HCT116 (cell line): ENCODE measurements around the gene TMEM161B. TPM values are rescaled to one million over a fixed set of nuclear protein-coding genes. Genes with fewer than 3 reads are reported as not detected.

Experiments used
- ATAC-seq: fragments of 200-7000 bp; cut with Tn5 transposase; 2 replicates; pipeline ENCODE4 v1.9.1; 2020; ENCODE audit warnings: mild to moderate bottlenecking, moderate library complexity
- BruUV-seq: library from RNA; stranded (reverse); fragments of 400-500 nt; replicated peaks from 2 replicates; lab custom pipeline; 2021; lab: Mats Ljungman, UMichigan
- CTCF ChIA-PET: fragments of 300-600 bp; sonication (Branson Sonifier 250); formaldehyde crosslinking; loops from one replicate; lab custom pipeline; 2021; ENCODE audit warnings: antibody characterized with exemption; lab: Charles Lee
- POLR2A ChIA-PET: fragments of 300-600, 350-600 bp; sonication (Branson Sonifier 250); formaldehyde crosslinking; loops from one replicate; lab custom pipeline; 2021; ENCODE audit warnings: antibody characterized with exemption; lab: Charles Lee
- RAD21 ChIA-PET, 2 experiments: fragments of 300-600 bp; sonication (Branson Sonifier 250); formaldehyde crosslinking; loops; one replicate each; lab custom pipeline; 2023; ENCODE audit warnings: low total read pairs in 2 of 2; ENCODE audit not compliant: uncharacterized antibody in 2 of 2, unreplicated experiment in 2 of 2, low non-redundant PET in 1 of 2; lab: Charles Lee
- DNase-seq: peaks from one replicate; pipeline ENCODE4 v3.0.0-alpha.2; 2010; ENCODE audit warnings: low read depth, low spot score
- H2AFZ ChIP-seq: fragments of 200-600 bp; shearing (Covaris generic), sonication (generic); 2 replicates; pipeline ENCODE4 v1.6.1; 2017; ENCODE audit warnings: low read depth, mixed run types, mixed read lengths, antibody characterized with exemption, low read length; ENCODE audit not compliant: poor library complexity, severe bottlenecking
- H3K27ac ChIP-seq: 2 replicates; pipeline ENCODE4 v1.5.1; 2012; ENCODE audit warnings: low read depth, low read length
- H3K27me3 ChIP-seq: fragments of 200-600 bp; sonication (generic); 2 replicates; pipeline ENCODE4 v1.6.1; 2016; ENCODE audit warnings: mixed run types, low read length, mixed read lengths; ENCODE audit not compliant: insufficient read depth
- H3K36me3 ChIP-seq, 2 experiments: fragments of 200-500 bp in 1 of 2; fragments of 200-600 bp in 1 of 2; sonication (Bioruptor generic) in 1 of 2; sonication (generic) in 1 of 2; 2 replicates each; pipeline versions ENCODE4 v1.5.1 to v1.6.1; 2014 to 2016; ENCODE audit warnings: low read length in 2 of 2, inconsistent platforms in 1 of 2, mixed read lengths in 1 of 2, mixed run types in 1 of 2; ENCODE audit not compliant: insufficient read depth in 2 of 2, control insufficient read depth in 1 of 2
- H3K4me1 ChIP-seq, 2 experiments: fragments of 200-600 bp in 1 of 2; sonication (generic) in 1 of 2; 2 replicates each; pipeline versions ENCODE4 v1.5.1 to v1.6.1; 2012 to 2017; ENCODE audit warnings: low read length in 2 of 2, inconsistent platforms in 1 of 2, mild to moderate bottlenecking in 1 of 2, mixed read lengths in 1 of 2, mixed run types in 1 of 2, moderate library complexity in 1 of 2; ENCODE audit not compliant: insufficient read depth in 2 of 2, control insufficient read depth in 1 of 2
- H3K4me2 ChIP-seq: fragments of 200-600 bp; sonication (generic); 2 replicates; pipeline ENCODE4 v1.6.1; 2017; ENCODE audit warnings: mixed run types, low read length, mixed read lengths
- H3K4me3 ChIP-seq, 2 experiments: fragments of 200-600 bp in 1 of 2; sonication (generic) in 1 of 2; replicated peaks in 1 of 2; 2 replicates each; pipeline ENCODE4 v1.5.1; 2011 to 2016; ENCODE audit warnings: low read length in 2 of 2, control low read depth in 1 of 2, low read depth in 1 of 2, mild to moderate bottlenecking in 1 of 2, mixed read lengths in 1 of 2, mixed run types in 1 of 2
- H3K79me2 ChIP-seq: fragments of 200-600 bp; sonication (generic); 2 replicates; pipeline ENCODE4 v1.6.1; 2017; ENCODE audit warnings: mild to moderate bottlenecking, mixed run types, low read length, moderate library complexity, mixed read lengths; ENCODE audit not compliant: insufficient read depth
- H3K9ac ChIP-seq: fragments of 200-600 bp; sonication (generic); 2 replicates; pipeline ENCODE4 v1.6.1; 2016; ENCODE audit warnings: low read length, mixed read lengths
- H3K9me2 ChIP-seq: fragments of 200-600 bp; sonication (generic), shearing (Covaris generic); 2 replicates; pipeline ENCODE4 v1.6.1; 2017; ENCODE audit warnings: mixed run types, mild to moderate bottlenecking, moderate library complexity; ENCODE audit not compliant: insufficient read depth
- H3K9me3 ChIP-seq, 2 experiments: fragments of 200-500 bp in 1 of 2; fragments of 200-600 bp in 1 of 2; sonication (Bioruptor generic) in 1 of 2; sonication (generic) in 1 of 2; 2 replicates each; pipeline ENCODE4 v1.6.1; 2014 to 2017; ENCODE audit warnings: low read length in 2 of 2, mixed read lengths in 2 of 2, inconsistent platforms in 1 of 2, low read depth in 1 of 2, mild to moderate bottlenecking in 1 of 2, mixed run types in 1 of 2, moderate library complexity in 1 of 2; ENCODE audit not compliant: control insufficient read depth in 1 of 2, insufficient read depth in 1 of 2
- H4K20me1 ChIP-seq: fragments of 200-600 bp; sonication (generic), shearing (Covaris generic); 2 replicates; pipeline ENCODE4 v1.6.1; 2017; ENCODE audit warnings: mixed run types, mild to moderate bottlenecking, moderate library complexity; ENCODE audit not compliant: insufficient read depth
- CEBPB ChIP-seq: IDR thresholded peaks from 2 replicates; pipeline ENCODE4 v1.6.1; 2012; ENCODE audit warnings: low read depth
- EGR1 ChIP-seq: IDR thresholded peaks from 2 replicates; pipeline ENCODE4 v1.6.1; 2012; ENCODE audit warnings: low read depth
- ELF1 ChIP-seq: IDR thresholded peaks from 2 replicates; pipeline ENCODE4 v1.6.1; 2012; ENCODE audit warnings: low read depth, borderline replicate concordance
- EZH2phosphoT487 ChIP-seq: fragments of 200-600 bp; IDR thresholded peaks from 2 replicates; pipeline ENCODE4 v1.6.1; 2018; ENCODE audit warnings: antibody characterized with exemption, borderline replicate concordance
- FOSL1 ChIP-seq: IDR thresholded peaks from 2 replicates; pipeline ENCODE4 v1.6.1; 2012; ENCODE audit warnings: low read depth
- POLR2A ChIP-seq: IDR thresholded peaks from 2 replicates; pipeline ENCODE4 v1.7.0; 2011; ENCODE audit warnings: borderline replicate concordance; ENCODE audit not compliant: insufficient read depth, insufficient read length; ENCODE audit errors: extremely low read depth
- POLR2AphosphoS5 ChIP-seq: IDR thresholded peaks from 2 replicates; pipeline ENCODE4 v1.6.1; 2011; ENCODE audit warnings: mild to moderate bottlenecking, low read depth, low read length, moderate library complexity
- RAD21 ChIP-seq: IDR thresholded peaks from 2 replicates; pipeline ENCODE4 v1.6.1; 2012; ENCODE audit warnings: low read depth, mild to moderate bottlenecking
- SP1 ChIP-seq: IDR thresholded peaks from 2 replicates; pipeline ENCODE4 v1.6.1; 2012; ENCODE audit warnings: low read depth
- SRF ChIP-seq: IDR thresholded peaks from 2 replicates; pipeline ENCODE4 v1.6.1; 2012; ENCODE audit warnings: low read depth
- TCF7L2 ChIP-seq: IDR thresholded peaks from 2 replicates; pipeline ENCODE4 v1.7.0; 2011; ENCODE audit warnings: borderline replicate concordance, inconsistent platforms; ENCODE audit not compliant: insufficient read depth, insufficient read length; ENCODE audit errors: extremely low read depth
- YY1 ChIP-seq: IDR thresholded peaks from 2 replicates; pipeline ENCODE4 v1.6.1; 2011; ENCODE audit warnings: low read length, low read depth, moderate library complexity, mild to moderate bottlenecking; ENCODE audit not compliant: insufficient replicate concordance; ENCODE audit errors: extremely low read depth
- ZFX ChIP-seq: fragments of 450-650 bp; IDR thresholded peaks from 2 replicates; pipeline ENCODE4 v1.6.1; 2017
- ZNF274 ChIP-seq: fragments of 200-500 bp; sonication (Bioruptor generic); IDR thresholded peaks from 2 replicates; pipeline ENCODE4 v1.6.1; 2014; ENCODE audit warnings: mild to moderate bottlenecking, low read depth, low read length, inconsistent platforms
- intact Hi-C: fragments of 100-400 bp; cut with micrococcal nuclease; formaldehyde crosslinking; loops from 2 replicates; pipeline ENCODE4 v1.10.0; 2022
- total RNA-seq: library from RNA; stranded (reverse); gene quantifications from one replicate; pipeline ENCODE4 v1.2.1, GENCODE V29; 2021; ENCODE audit not compliant: unreplicated experiment
- TF ChIP-seq, protein P1 (sequence below): IDR thresholded peaks from 2 replicates; pipeline ENCODE4 v1.6.1; 2012
- TF ChIP-seq, protein P2 (sequence below), 3 experiments: fragments of 200-600 bp in 1 of 3; sonication (generic) in 1 of 3; IDR thresholded peaks in 2 of 3; conservative IDR thresholded peaks in 1 of 3; 2 replicates each; pipeline ENCODE4 v1.5.1; 2012 to 2017; ENCODE audit warnings: low read depth in 2 of 3, low read length in 2 of 3, antibody characterized with exemption in 1 of 3, borderline replicate concordance in 1 of 3, control low read depth in 1 of 3, mild to moderate bottlenecking in 1 of 3, mixed read lengths in 1 of 3, mixed run types in 1 of 3, moderate library complexity in 1 of 3; ENCODE audit not compliant: insufficient read depth in 1 of 3
- TF ChIP-seq, protein P3 (sequence below): IDR thresholded peaks from 2 replicates; pipeline ENCODE4 v1.6.1; 2012; ENCODE audit warnings: low read depth

TMEM161B gene
- total RNA-seq, 1 experiment from 2014 or later, result 22.1 TPM

GRCh38 chr5:88238732-88239131 is 29.9 kb downstream of the TMEM161B start:
- ChIA-PET RAD21 (no interaction called here), POLR2A (no interaction called here), CTCF (no interaction called here)
- no peak for DNase-seq
- Histone ChIP-seq H2AFZ (no peak overlapping the region), H3K4me3 (no peak overlapping the region), H3K27me3 (no peaks in the 10 kb centered on the region), H4K20me1 (no peaks in the 10 kb centered on the region), H3K9me3 (no peaks in the 10 kb centered on the region), H3K4me2 (no peak overlapping the region), H3K9me2 (no peaks in the 10 kb centered on the region), H3K9ac (no peak overlapping the region), H3K27ac (no peak overlapping the region), H3K36me3 (peaks cover 0 to 2% of the 10 kb centered on the region in 2 experiments; a peak in 2 of 4 replicates), H3K79me2 (peaks cover 60% of the 10 kb centered on the region), H3K4me1 (no peaks in the 10 kb centered on the region)
- intact Hi-C loops, result no loop called here
- no TSS peak for BruUV-seq
- TF ChIP-seq POLR2AphosphoS5 (no peak), YY1 (no peak), ZNF274 (no peak), TCF7L2 (no peak), SRF (no peak), CEBPB (no peak), RAD21 (no peak), EZH2phosphoT487 (no peak), POLR2A (no peak), ELF1 (no peak), EGR1 (no peak), SP1 (no peak), FOSL1 (no peak), ZFX (no peak)
- TF ChIP-seq, protein P1, sequence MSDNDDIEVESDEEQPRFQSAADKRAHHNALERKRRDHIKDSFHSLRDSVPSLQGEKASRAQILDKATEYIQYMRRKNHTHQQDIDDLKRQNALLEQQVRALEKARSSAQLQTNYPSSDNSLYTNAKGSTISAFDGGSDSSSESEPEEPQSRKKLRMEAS, result no peak
- TF ChIP-seq, protein P2, sequence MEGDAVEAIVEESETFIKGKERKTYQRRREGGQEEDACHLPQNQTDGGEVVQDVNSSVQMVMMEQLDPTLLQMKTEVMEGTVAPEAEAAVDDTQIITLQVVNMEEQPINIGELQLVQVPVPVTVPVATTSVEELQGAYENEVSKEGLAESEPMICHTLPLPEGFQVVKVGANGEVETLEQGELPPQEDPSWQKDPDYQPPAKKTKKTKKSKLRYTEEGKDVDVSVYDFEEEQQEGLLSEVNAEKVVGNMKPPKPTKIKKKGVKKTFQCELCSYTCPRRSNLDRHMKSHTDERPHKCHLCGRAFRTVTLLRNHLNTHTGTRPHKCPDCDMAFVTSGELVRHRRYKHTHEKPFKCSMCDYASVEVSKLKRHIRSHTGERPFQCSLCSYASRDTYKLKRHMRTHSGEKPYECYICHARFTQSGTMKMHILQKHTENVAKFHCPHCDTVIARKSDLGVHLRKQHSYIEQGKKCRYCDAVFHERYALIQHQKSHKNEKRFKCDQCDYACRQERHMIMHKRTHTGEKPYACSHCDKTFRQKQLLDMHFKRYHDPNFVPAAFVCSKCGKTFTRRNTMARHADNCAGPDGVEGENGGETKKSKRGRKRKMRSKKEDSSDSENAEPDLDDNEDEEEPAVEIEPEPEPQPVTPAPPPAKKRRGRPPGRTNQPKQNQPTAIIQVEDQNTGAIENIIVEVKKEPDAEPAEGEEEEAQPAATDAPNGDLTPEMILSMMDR (IDR thresholded peaks at IDR 0.05 in 2 of 3, conservative IDR thresholded peaks at IDR 0.05 in 1 of 3; ENCODE audit: borderline replicate concordance in 1 of 3, insufficient read depth in 1 of 3, low read depth in 2 of 3, low read length in 2 of 3), result no peak
- TF ChIP-seq, protein P3, sequence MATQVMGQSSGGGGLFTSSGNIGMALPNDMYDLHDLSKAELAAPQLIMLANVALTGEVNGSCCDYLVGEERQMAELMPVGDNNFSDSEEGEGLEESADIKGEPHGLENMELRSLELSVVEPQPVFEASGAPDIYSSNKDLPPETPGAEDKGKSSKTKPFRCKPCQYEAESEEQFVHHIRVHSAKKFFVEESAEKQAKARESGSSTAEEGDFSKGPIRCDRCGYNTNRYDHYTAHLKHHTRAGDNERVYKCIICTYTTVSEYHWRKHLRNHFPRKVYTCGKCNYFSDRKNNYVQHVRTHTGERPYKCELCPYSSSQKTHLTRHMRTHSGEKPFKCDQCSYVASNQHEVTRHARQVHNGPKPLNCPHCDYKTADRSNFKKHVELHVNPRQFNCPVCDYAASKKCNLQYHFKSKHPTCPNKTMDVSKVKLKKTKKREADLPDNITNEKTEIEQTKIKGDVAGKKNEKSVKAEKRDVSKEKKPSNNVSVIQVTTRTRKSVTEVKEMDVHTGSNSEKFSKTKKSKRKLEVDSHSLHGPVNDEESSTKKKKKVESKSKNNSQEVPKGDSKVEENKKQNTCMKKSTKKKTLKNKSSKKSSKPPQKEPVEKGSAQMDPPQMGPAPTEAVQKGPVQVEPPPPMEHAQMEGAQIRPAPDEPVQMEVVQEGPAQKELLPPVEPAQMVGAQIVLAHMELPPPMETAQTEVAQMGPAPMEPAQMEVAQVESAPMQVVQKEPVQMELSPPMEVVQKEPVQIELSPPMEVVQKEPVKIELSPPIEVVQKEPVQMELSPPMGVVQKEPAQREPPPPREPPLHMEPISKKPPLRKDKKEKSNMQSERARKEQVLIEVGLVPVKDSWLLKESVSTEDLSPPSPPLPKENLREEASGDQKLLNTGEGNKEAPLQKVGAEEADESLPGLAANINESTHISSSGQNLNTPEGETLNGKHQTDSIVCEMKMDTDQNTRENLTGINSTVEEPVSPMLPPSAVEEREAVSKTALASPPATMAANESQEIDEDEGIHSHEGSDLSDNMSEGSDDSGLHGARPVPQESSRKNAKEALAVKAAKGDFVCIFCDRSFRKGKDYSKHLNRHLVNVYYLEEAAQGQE, result no peak
- ATAC-seq, result no peak
